ENCODE results near the gene C13orf46. TPM values are rescaled to one million over a fixed set of nuclear protein-coding genes. Genes with fewer than 3 reads are reported as not detected.
"Not testable (repeated sequence)": the region's sequence is repeated elsewhere in the genome, so short reads cannot be mapped to it uniquely, and the experiment has no call there.

C13orf46 gene
- total RNA-seq, 3 donors from 2014 or later: 0.16 to 0.73 (median 0.66) TPM

DNA sequence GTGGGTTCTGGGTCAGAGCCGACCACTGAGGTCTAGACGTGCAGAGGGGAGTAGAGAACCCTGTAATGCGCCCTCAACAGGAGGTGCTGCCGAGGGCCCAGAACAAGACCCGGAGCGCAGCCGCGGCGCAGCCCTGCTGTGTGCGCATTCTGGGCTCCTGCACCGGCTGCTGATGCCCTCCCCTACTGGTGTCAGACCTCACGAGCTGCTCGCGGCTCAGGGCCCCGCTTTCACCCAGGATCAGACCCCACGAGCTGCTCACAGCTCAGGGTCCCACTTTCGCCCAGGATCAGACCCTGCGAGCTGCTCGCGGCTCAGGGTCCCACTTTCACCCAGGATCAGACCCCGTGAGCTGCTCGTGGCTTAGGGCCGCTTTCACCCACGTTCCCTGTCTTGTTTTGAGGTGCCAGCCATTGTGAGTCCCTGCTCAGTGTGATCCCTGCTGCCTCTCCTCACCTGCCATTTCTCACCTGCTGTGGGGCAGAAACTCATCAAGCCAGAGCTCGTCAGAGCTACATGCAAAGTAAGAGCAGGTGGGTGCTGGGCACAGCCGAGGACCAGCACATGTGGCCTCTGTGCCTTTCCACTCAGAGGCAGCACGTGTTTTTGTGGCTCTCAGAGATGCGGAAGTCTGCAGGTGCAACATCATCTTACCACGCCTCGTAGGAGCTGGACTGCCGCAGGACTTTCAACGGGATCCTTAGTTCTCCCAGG is 47.0 kb upstream of the C13orf46 start:
- H3K4me3 ChIP-seq: no peak overlapping the region
- H3K27ac ChIP-seq: no peak overlapping the region
- H3K9me3 ChIP-seq: no peaks in the 10 kb centered on the region
- TF ChIP-seq, protein P1, sequence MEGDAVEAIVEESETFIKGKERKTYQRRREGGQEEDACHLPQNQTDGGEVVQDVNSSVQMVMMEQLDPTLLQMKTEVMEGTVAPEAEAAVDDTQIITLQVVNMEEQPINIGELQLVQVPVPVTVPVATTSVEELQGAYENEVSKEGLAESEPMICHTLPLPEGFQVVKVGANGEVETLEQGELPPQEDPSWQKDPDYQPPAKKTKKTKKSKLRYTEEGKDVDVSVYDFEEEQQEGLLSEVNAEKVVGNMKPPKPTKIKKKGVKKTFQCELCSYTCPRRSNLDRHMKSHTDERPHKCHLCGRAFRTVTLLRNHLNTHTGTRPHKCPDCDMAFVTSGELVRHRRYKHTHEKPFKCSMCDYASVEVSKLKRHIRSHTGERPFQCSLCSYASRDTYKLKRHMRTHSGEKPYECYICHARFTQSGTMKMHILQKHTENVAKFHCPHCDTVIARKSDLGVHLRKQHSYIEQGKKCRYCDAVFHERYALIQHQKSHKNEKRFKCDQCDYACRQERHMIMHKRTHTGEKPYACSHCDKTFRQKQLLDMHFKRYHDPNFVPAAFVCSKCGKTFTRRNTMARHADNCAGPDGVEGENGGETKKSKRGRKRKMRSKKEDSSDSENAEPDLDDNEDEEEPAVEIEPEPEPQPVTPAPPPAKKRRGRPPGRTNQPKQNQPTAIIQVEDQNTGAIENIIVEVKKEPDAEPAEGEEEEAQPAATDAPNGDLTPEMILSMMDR (IDR thresholded peaks at IDR 0.05): no peak
- TF ChIP-seq POLR2A (IDR thresholded peaks at IDR 0.05) (no peak), POLR2AphosphoS5 (IDR thresholded peaks at IDR 0.05) (no peak)
- intact Hi-C loops (cut with DNase I; ENCODE audit: low total_unique reads): no loop called here
- H3K27me3 ChIP-seq: no peaks in the 10 kb centered on the region
- DNase-seq (ENCODE audit: low spot score in 2 of 2): no peak
- no peaks in the 10 kb centered on the region for H3K36me3 ChIP-seq
- no peaks in the 10 kb centered on the region for H3K4me1 ChIP-seq

DNA sequence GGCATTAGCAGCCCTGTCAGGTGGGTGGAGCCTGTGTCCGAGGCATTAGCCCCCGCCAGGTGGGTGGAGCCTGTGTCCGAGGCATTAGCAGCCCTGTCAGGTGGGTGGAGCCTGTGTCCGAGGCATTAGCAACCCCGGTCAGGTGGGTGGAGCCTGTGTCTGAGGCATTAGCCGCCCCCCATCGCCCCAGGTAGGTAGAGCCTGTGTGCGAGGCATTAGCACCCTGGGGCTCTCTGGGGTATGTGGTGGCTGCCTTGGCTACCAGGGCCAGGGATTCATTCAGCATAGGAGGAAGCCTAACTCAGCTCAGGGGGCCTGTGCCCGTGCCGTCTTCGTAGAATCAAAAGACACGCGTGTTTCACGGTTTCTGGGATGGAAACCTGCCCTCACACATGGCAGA is 46.3 kb upstream of the C13orf46 start:
- H3K4me3 ChIP-seq; H3K9me3 ChIP-seq; H3K36me3 ChIP-seq; H3K27me3 ChIP-seq; intact Hi-C loops (cut with DNase I; ENCODE audit: low total_unique reads); DNase-seq (ENCODE audit: low spot score in 2 of 2); H3K27ac ChIP-seq; H3K4me1 ChIP-seq: not testable (repeated sequence)

DNA sequence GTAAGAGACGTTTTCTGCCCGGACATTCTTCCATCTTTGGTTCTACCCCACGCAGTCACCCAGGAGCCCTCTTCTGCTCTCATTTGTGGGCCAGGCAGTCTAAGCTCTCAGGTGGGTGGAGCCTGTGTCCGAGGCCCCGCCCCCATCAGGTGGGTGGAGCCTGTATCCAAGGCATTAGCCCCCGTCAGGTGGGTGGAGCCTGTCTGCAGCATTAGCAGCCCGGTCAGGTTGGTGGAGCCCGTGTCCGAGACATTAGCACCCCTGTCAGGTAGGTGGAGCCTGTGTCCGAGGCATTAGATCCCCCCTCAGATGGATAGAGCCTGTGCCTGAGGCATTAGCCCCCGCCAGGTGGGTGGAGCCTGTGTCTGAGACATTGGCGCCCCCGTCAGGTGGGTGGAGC is 45.5 kb upstream of the C13orf46 start:
- Histone ChIP-seq H3K36me3 (no peaks in the 10 kb centered on the region), H3K9me3 (no peaks in the 10 kb centered on the region), H3K27me3 (no peaks in the 10 kb centered on the region), H3K27ac (no peak overlapping the region), H3K4me1 (no peaks in the 10 kb centered on the region), H3K4me3 (no peak overlapping the region)
- intact Hi-C loops (cut with DNase I; ENCODE audit: low total_unique reads): loop anchor here (5.0 kb wide), 1 partner anchor 107 kb away; no protein-coding TSS in a partner anchor
- DNase-seq (ENCODE audit: low spot score in 2 of 2): no peak
- TF ChIP-seq POLR2AphosphoS5 (IDR thresholded peaks at IDR 0.05): no peak
- TF ChIP-seq POLR2A (IDR thresholded peaks at IDR 0.05): no peak
- TF ChIP-seq, protein P1 (IDR thresholded peaks at IDR 0.05): no peak

DNA sequence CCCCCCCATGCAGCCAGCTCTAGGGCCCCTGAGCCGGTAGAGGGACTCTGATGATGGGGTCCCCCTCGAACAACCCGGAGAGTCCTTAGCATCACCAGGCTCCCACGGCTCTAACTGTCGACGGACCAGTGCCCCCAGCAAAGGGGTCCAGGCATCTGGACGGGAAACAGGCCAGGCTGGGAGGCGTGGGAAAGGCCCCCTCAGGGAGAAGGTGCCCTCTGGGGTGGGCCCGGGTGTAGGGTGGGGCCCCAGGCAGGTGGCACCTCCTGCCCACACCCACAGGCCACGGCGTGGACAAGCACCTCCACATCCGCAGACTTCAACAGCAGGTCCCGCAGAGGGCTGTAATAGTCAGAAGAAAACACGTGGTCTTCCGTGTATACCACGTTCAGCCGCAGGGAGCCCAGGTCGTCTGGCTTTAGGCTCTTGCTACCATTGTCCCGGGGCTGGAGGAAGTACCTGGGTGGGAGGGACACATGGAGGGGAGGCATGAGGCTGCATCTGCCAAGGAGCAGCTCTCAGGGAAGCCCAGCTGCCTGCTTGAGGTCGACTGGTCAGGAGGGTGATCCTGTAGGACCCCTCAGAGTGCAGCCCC is 44.7 kb upstream of the C13orf46 start:
- no peak for DNase-seq (ENCODE audit: low spot score in 2 of 2)
- Histone ChIP-seq H3K9me3 (no peaks in the 10 kb centered on the region), H3K4me3 (no peak overlapping the region), H3K36me3 (no peaks in the 10 kb centered on the region), H3K27me3 (no peaks in the 10 kb centered on the region), H3K4me1 (no peaks in the 10 kb centered on the region), H3K27ac (no peak overlapping the region)
- intact Hi-C loops (cut with DNase I; ENCODE audit: low total_unique reads): loop anchor here (5.0 kb wide), 1 partner anchor 106 kb away; no protein-coding TSS in a partner anchor
- TF ChIP-seq POLR2A (IDR thresholded peaks at IDR 0.05): no peak
- TF ChIP-seq, protein P1 (IDR thresholded peaks at IDR 0.05): no peak
- TF ChIP-seq POLR2AphosphoS5 (IDR thresholded peaks at IDR 0.05): no peak

DNA sequence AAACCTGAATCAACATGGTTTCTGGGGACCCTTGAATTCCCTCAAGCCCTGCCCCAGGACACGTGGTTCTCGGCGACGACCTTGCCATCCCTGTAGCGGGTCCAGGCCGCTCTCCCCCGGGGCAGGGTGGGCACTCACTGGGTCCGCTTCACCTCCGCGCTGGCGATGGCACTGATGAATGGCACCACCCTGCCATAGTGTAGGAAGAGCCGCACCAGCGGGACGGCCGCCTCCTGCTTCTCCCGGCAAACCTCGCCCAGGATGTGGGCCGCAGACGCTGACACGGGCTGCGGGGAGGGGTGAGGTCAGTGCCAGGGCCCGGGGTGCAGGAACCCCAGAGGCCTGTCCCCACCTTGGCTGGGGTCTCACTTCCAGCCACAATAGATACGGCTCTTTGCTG is 44.1 kb upstream of the C13orf46 start:
- Histone ChIP-seq H3K27me3 (no peaks in the 10 kb centered on the region), H3K4me3 (no peak overlapping the region), H3K36me3 (no peaks in the 10 kb centered on the region), H3K9me3 (no peaks in the 10 kb centered on the region), H3K4me1 (no peaks in the 10 kb centered on the region), H3K27ac (no peak overlapping the region)
- intact Hi-C loops (cut with DNase I; ENCODE audit: low total_unique reads): loop anchor here (5.0 kb wide), 1 partner anchor 106 kb away; no protein-coding TSS in a partner anchor
- no peak for DNase-seq (ENCODE audit: low spot score in 2 of 2)
- no peak for TF ChIP-seq POLR2AphosphoS5 (IDR thresholded peaks at IDR 0.05)
- no peak for TF ChIP-seq POLR2A (IDR thresholded peaks at IDR 0.05)

DNA sequence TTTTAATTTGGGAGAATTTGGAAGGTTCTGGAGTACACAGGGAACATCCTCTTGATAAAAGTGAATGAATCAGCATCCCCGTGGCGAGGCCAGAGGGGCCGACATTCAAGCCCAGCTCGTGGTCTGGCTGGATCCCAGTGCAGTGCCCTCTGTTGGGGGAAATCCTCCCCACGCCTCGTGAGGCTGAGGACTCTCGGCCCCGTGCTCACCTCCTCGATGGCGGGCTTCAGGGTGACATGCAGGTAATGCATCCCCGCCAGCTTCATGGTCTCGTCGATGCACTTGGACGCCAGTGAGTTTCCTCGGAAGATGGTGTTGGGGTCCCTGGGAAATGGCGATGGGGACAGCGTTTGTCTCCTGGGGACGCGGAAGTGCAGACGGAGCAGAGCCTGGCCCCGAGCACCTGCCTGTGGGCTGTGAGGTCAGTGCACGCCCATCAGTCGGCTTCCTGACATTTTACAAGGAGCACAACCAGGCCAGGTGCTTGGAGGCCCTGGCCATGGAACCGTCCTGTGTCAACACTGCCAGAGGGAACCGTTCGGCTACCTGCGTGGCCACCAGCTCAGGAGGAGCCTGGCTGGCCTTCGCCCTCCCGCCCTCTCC is 43.3 kb upstream of the C13orf46 start:
- intact Hi-C loops (cut with DNase I; ENCODE audit: low total_unique reads): loop anchor here (5.0 kb wide), 1 partner anchor 105 kb away; no protein-coding TSS in a partner anchor
- Histone ChIP-seq H3K9me3 (no peaks in the 10 kb centered on the region), H3K27ac (no peak overlapping the region), H3K36me3 (no peaks in the 10 kb centered on the region), H3K4me3 (no peak overlapping the region), H3K4me1 (no peaks in the 10 kb centered on the region), H3K27me3 (no peaks in the 10 kb centered on the region)
- no peak for TF ChIP-seq POLR2A (IDR thresholded peaks at IDR 0.05)
- TF ChIP-seq, protein P1 (IDR thresholded peaks at IDR 0.05): no peak
- no peak for TF ChIP-seq POLR2AphosphoS5 (IDR thresholded peaks at IDR 0.05)
- no peak for DNase-seq (ENCODE audit: low spot score in 2 of 2)
